HG03066 (cell line): Measurements from ENCODE around the gene ATAT1.
A peak's percentile ranks its signal among the peaks of the same experiment; 100 is the strongest.
"Not testable (repeated sequence)": the region's sequence is repeated elsewhere in the genome, so short reads cannot be mapped to it uniquely, and the experiment has no call there.

ENCODE experiments used
- ATAC-seq: cut with Tn5 transposase; IDR thresholded peaks from one replicate; pipeline ENCODE4 v1.9.1; 2021; ENCODE audit warnings: low read depth; ENCODE audit not compliant: unreplicated experiment

Gene ATAT1

GRCh38 chr6:30646450-30647241, 20.0 kb downstream of the ATAT1 start, which contains the start of gene C6orf136:
Gene C6orf136 (plus strand): TSS chr6:30647133. CDS start chr6:30647232, 99 bp downstream.
- peak; percentile 66 for ATAC-seq

GRCh38 chr6:30647242-30648116, 20.8 kb downstream of the ATAT1 start:
- peak; percentile 49 for ATAC-seq

- ATAC-seq, result no peak
Measured at GRCh38 chr6:30651143-30651542, 24.5 kb downstream of the ATAT1 start.

GRCh38 chr6:30654798-30655742, 28.4 kb downstream of the ATAT1 start:
- ATAC-seq, result no peak

GRCh38 chr6:30655743-30656094, 29.0 kb downstream of the ATAT1 start:
- no peak for ATAC-seq

GRCh38 chr6:30656513-30656912, 29.8 kb downstream of the ATAT1 start:
- no peak for ATAC-seq

- ATAC-seq, result no peak
Measured at GRCh38 chr6:30657454-30657853, 30.8 kb downstream of the ATAT1 start.

- not testable (repeated sequence) for ATAC-seq
Measured at GRCh38 chr6:30657922-30658321, 31.2 kb downstream of the ATAT1 start.

- no peak for ATAC-seq
Measured at GRCh38 chr6:30664994-30665767, 38.5 kb downstream of the ATAT1 start.

GRCh38 chr6:30666300-30666699, 39.6 kb downstream of the ATAT1 start:
- not testable (repeated sequence) for ATAC-seq

- ATAC-seq, result no peak
Measured at GRCh38 chr6:30670760-30671527, 44.3 kb downstream of the ATAT1 start.

- ATAC-seq, result peak; percentile 78
Measured at GRCh38 chr6:30672445-30673253, 46.0 kb downstream of the ATAT1 start, which contains the start of gene DHX16. Gene DHX16 (minus strand): TSS chr6:30673006. CDS start chr6:30672841, 165 bp downstream.

GRCh38 chr6:30676660-30677285, 50.1 kb downstream of the ATAT1 start:
- ATAC-seq, result no peak

- no peak for ATAC-seq
Measured at GRCh38 chr6:30678964-30679726, 52.5 kb downstream of the ATAT1 start.

- ATAC-seq, result no peak
Measured at GRCh38 chr6:30679765-30680535, 53.3 kb downstream of the ATAT1 start.

GRCh38 chr6:30681766-30682142, 55.1 kb downstream of the ATAT1 start:
- no peak for ATAC-seq
